CD4-positive, alpha-beta T cell (primary cell): ENCODE data around the gene PRKN. TPM values are rescaled to one million over a fixed set of nuclear protein-coding genes. Genes with fewer than 3 reads are reported as not detected.

Experiments
- ATAC-seq: fragments of 200-7000 bp; cut with Tn5 transposase; one replicate; pipeline ENCODE4 v1.10.0; 2022; ENCODE audit warnings: mild to moderate bottlenecking; ENCODE audit not compliant: poor library complexity
- CTCF ChIA-PET: fragments of 350-600 bp; sonication (Branson Sonifier 250); formaldehyde crosslinking; loops from one replicate; lab custom pipeline; 2021; ENCODE audit warnings: antibody characterized with exemption, inconsistent platforms; lab: Charles Lee
- POLR2A ChIA-PET: fragments of 350-600 bp; sonication (Branson Sonifier 250); formaldehyde crosslinking; loops from one replicate; lab custom pipeline; 2021; ENCODE audit warnings: antibody characterized with exemption, inconsistent platforms; lab: Charles Lee
- DNase-seq, 14 experiments: peaks; one replicate each; pipeline ENCODE4 v3.0.0-alpha.2; 2013 to 2020; ENCODE audit warnings: mixed read lengths in 2 of 14
- H3K27ac ChIP-seq, 2 donors: one replicate each; pipeline versions ENCODE4 v1.5.1 to v1.7.0; 2013; ENCODE audit warnings: low read length in 2 of 2, low read depth in 1 of 2, mild to moderate bottlenecking in 1 of 2
- H3K27me3 ChIP-seq, 2 experiments: 1 replicate in 1 of 2; 2 replicates in 1 of 2; pipeline versions ENCODE4 v1.6.1 to v1.7.0; 2013; ENCODE audit warnings: low read length in 2 of 2, control low read depth in 1 of 2, mild to moderate bottlenecking in 1 of 2, moderate library complexity in 1 of 2; ENCODE audit not compliant: insufficient read depth in 2 of 2, control insufficient read depth in 1 of 2
- H3K36me3 ChIP-seq: one replicate; pipeline ENCODE4 v1.6.1; 2013; ENCODE audit warnings: low read length, control low read depth; ENCODE audit not compliant: insufficient read depth
- H3K4me1 ChIP-seq: one replicate; pipeline ENCODE4 v1.6.1; 2013; ENCODE audit warnings: low read length, control low read depth; ENCODE audit not compliant: insufficient read depth
- H3K4me3 ChIP-seq: one replicate; pipeline ENCODE4 v1.5.1; 2013; ENCODE audit warnings: mild to moderate bottlenecking, low read length, moderate library complexity
- H3K9me3 ChIP-seq, 2 experiments: 1 replicate in 1 of 2; 2 replicates in 1 of 2; pipeline versions ENCODE4 v1.6.1 to v1.7.0; 2013; ENCODE audit warnings: low read length in 2 of 2, mild to moderate bottlenecking in 2 of 2, control low read depth in 1 of 2, moderate library complexity in 1 of 2; ENCODE audit not compliant: control insufficient read depth in 1 of 2, insufficient read depth in 1 of 2
- H3K27ac Mint-ChIP-seq: one replicate; pipeline ENCODE4 v1.8.0; 2020; ENCODE audit warnings: mixed read lengths
- H3K27me3 Mint-ChIP-seq: one replicate; pipeline ENCODE4 v1.8.0; 2021; ENCODE audit warnings: mixed read lengths
- H3K36me3 Mint-ChIP-seq: one replicate; pipeline ENCODE4 v1.8.0; 2021; ENCODE audit warnings: low read depth, mixed read lengths
- H3K4me1 Mint-ChIP-seq: one replicate; pipeline ENCODE4 v1.8.0; 2021; ENCODE audit warnings: low read depth, mixed read lengths
- H3K4me3 Mint-ChIP-seq: one replicate; pipeline ENCODE4 v1.8.0; 2020; ENCODE audit warnings: mild to moderate bottlenecking, mixed read lengths
- H3K9me3 Mint-ChIP-seq: one replicate; pipeline ENCODE4 v1.8.0; 2020; ENCODE audit warnings: mixed read lengths
- CTCF ChIP-seq: fragments of 200-600 bp; IDR thresholded peaks from one replicate; pipeline ENCODE4 v1.8.0; 2022; ENCODE audit warnings: antibody characterized with exemption, mild to moderate bottlenecking
- intact Hi-C, 2 experiments: fragments of 100-400 bp; cut with DNase I in 1 of 2; cut with micrococcal nuclease in 1 of 2; formaldehyde crosslinking; loops; one replicate each; pipeline versions ENCODE4 v1.15.1 to v1.9.0; 2023 to 2025; cut with DNase I, micrococcal nuclease
- total RNA-seq, 174 experiments: library from RNA in 2 of 174; stranded (reverse) in 2 of 174; gene quantifications; one replicate each; pipeline ENCODE4 v1.2.3 and lab custom pipeline; 2021 to 2026

PRKN gene
- total RNA-seq, 2 experiments from 2014 or later: 5.2 to 5.4 TPM

- Mint-ChIP-seq H3K4me3 (no peak overlapping the region), H3K36me3 (no peaks in the 10 kb centered on the region), H3K9me3 (no peaks in the 10 kb centered on the region), H3K27ac (no peak overlapping the region), H3K4me1 (no peaks in the 10 kb centered on the region), H3K27me3 (no peaks in the 10 kb centered on the region)
- H3K4me1 ChIP-seq: no peaks in the 10 kb centered on the region
- no peaks in the 10 kb centered on the region for H3K27me3 ChIP-seq
- no peak overlapping the region for H3K27ac ChIP-seq
- H3K4me3 ChIP-seq: no peak overlapping the region
- no peak for ATAC-seq
- no peak for TF ChIP-seq CTCF
- no peak for DNase-seq
- intact Hi-C loops: no loop called here
- no peaks in the 10 kb centered on the region for H3K36me3 ChIP-seq
- H3K9me3 ChIP-seq: no peaks in the 10 kb centered on the region
- ChIA-PET CTCF (no interaction called here), POLR2A (no interaction called here)
These were observed 833.1 kb downstream of the PRKN start for GRCh38 chr6:161894436-161894835.

DNA sequence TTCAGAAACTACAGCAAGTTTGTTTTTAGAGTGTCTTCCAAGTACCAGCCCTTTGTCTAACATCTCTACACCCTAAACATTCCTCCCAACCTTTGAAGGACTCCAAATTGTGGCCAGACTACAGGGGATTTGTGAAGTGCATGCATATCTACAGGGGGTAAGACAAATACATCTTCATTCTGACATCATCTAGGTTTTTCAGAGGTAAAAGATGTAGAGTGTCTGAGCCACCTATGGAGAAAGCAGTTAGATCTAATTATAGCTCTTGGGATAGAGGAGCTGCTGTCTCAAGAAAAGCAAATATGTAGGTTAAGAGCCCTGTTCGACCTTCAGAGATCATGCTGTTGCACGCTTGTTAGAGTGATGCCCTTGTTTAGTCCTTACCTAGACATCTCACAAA is 836.0 kb downstream of the PRKN start:
- TF ChIP-seq CTCF: no peak
- Histone ChIP-seq H3K27ac (no peak overlapping the region), H3K27me3 (no peaks in the 10 kb centered on the region), H3K4me1 (no peaks in the 10 kb centered on the region), H3K4me3 (no peak overlapping the region), H3K36me3 (no peaks in the 10 kb centered on the region), H3K9me3 (no peaks in the 10 kb centered on the region)
- Mint-ChIP-seq H3K27ac (no peak overlapping the region), H3K27me3 (no peaks in the 10 kb centered on the region), H3K36me3 (no peaks in the 10 kb centered on the region), H3K9me3 (no peaks in the 10 kb centered on the region), H3K4me1 (no peaks in the 10 kb centered on the region), H3K4me3 (no peak overlapping the region)
- ATAC-seq (no peak), DNase-seq (no peak)
- POLR2A ChIA-PET: no interaction called here
- CTCF ChIA-PET: no interaction called here
- intact Hi-C loops: no loop called here

DNA sequence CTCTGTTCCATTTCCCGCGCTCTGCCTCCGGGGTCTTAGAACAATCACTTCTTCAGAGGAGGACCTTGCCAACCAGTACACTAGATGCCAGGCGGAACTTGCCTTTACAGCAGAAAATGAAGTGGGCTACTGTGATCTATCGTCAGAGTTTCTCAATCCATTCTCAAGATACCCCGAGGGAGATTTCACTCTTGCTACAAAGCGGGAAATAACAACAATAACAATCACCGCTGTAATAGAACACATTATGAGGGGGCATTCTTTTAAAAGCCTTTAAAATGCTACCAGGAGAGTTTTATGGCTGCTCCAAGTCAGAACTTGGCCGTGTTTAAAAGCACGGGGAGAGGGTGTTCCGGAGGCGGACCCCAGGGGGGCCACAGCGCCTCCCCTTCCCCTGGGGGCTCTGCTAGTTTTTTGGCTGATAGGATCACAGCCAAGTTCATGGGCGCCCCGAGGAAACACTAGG is 836.7 kb downstream of the PRKN start:
- Mint-ChIP-seq H3K4me3 (no peak overlapping the region), H3K27me3 (no peaks in the 10 kb centered on the region), H3K27ac (no peak overlapping the region), H3K9me3 (no peaks in the 10 kb centered on the region), H3K4me1 (no peaks in the 10 kb centered on the region), H3K36me3 (no peaks in the 10 kb centered on the region)
- ATAC-seq: no peak
- Histone ChIP-seq H3K27ac (no peak overlapping the region), H3K4me3 (no peak overlapping the region), H3K27me3 (no peaks in the 10 kb centered on the region), H3K36me3 (no peaks in the 10 kb centered on the region), H3K9me3 (no peaks in the 10 kb centered on the region), H3K4me1 (no peaks in the 10 kb centered on the region)
- CTCF ChIA-PET: no interaction called here
- no peak for DNase-seq
- no peak for TF ChIP-seq CTCF
- POLR2A ChIA-PET: no interaction called here
- intact Hi-C loops: no loop called here
